SK-N-SH treated with all-trans-retinoic acid at 6 μM for 48 hours (cell line): Measurements from ENCODE around the gene B4GALNT3.

Experiments used
- ARNTL ChIP-seq: fragments of 450-650 bp; formaldehyde crosslinking; IDR thresholded peaks from 2 replicates; pipeline ENCODE4 v1.5.0; 2020; ENCODE audit warnings: low read depth, mild to moderate bottlenecking, moderate library complexity, borderline replicate concordance
- BACH2 ChIP-seq: fragments of 250-450 bp; sonication (Bioruptor Pico); IDR thresholded peaks from 2 replicates; pipeline ENCODE4 v1.9.0; 2021; ENCODE audit warnings: mild to moderate bottlenecking, borderline replicate concordance
- CREB5 ChIP-seq: fragments of 250-450 bp; sonication (Bioruptor Pico); IDR thresholded peaks from 2 replicates; pipeline ENCODE4 v1.5.1; 2020; ENCODE audit warnings: low read depth, mild to moderate bottlenecking, moderate library complexity
- RARB ChIP-seq: fragments of 250-450 bp; sonication (Bioruptor Pico); IDR thresholded peaks from 2 replicates; pipeline ENCODE4 v1.8.0; 2021; ENCODE audit warnings: mild to moderate bottlenecking, moderate library complexity
- ZNF565 ChIP-seq: fragments of 450-650 bp; formaldehyde crosslinking; conservative IDR thresholded peaks from 2 replicates; pipeline ENCODE4 v1.5.0; 2020; ENCODE audit warnings: low read depth, mild to moderate bottlenecking, moderate library complexity

GRCh38 chr12:495466-495865 is 35.7 kb downstream of the B4GALNT3 start:
- TF ChIP-seq CREB5: no peak
- no peak for TF ChIP-seq ARNTL (CRISPR knock-in tag)
- TF ChIP-seq RARB: no peak
- no peak for TF ChIP-seq ZNF565 (CRISPR knock-in tag)
- no peak for TF ChIP-seq BACH2 (CRISPR knock-in tag)
